NCI-H2029 treated with DMSO at 0.1 percent for 48 hours (cell line): ENCODE results near the gene CDH13.

Experiments used
- DNase-seq: peaks from one replicate; lab custom pipeline; 2025; lab: John Stamatoyannopoulos, UW

Gene CDH13

DNA sequence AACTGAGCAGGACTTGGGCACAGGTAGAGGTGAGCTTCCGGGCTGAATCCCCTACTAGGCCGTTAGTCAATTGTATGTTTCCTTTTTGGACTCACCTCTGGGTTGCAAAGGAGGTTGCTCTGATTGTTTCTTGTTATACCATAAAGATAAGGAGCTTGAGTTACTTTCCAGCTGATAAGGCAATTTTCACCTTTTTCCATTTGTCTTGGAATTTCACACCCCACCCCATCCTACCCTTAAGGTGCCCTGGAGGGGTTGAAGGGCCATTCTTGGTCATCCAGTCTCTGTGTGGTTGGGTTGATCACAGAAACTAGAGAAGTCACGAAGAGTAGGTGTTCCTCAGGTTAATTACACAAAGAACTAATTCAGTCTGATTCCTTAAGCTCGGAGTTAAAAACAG is 162.2 kb downstream of the CDH13 start:
- no peak for DNase-seq

- no peak for DNase-seq
These were observed 165.9 kb downstream of the CDH13 start for GRCh38 chr16:82792693-82793092.

DNA sequence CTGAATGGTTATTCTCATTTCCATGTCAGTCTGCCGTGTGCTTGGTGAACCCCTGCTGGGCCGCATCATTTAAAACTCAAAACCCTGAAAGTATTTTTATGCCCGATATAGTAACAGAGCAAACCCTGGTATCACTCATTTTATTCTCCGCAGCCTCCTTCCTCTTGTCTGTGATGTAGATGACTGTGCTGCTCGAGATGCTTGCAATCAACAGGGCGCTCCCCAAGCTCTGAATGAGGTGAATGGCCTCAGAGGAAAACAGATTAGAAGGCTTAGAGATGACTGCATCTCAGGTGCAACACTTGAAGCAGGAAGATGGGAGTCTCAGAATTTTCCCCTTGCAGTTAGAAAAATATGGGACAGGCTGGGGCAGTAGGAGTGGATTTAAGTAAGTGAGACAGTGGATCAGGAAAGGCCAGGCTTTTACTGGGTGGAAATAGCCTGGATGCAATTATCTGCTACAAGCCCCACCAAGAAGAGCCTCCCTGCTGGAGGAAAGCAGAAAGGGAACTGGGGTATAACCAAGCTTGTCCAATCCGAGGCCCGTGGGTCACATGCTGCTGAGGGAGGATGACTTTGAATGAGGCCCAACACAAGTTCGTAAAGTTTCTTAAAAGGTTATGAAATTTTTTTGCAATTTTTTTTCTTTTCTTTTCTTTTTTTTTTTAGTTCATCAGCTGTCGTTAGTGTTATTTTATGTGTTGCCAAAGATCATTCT is 166.9 kb downstream of the CDH13 start:
- DNase-seq: no peak

GRCh38 chr16:82796047-82796446 is 169.3 kb downstream of the CDH13 start:
- no peak for DNase-seq

DNA sequence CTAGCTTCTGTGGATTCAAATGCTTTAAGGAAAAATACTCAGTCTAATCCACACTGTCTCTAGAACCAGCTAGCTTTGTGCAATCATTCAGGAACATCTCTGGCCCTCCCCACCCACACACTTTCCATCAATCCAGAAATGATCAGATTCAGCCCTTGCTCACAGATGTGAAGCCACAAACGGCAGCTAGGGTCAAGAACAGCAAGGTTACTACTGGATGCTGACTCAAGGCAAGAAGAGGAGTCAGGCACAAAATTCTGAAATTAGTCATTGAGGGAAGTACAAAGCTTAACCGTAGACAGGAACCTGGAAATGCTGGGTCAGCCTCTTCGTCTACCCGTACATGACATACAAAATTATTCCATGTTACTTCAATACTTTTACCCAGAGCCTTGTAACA is 174.6 kb downstream of the CDH13 start:
- no peak for DNase-seq

GRCh38 chr16:82805866-82806265 is 179.1 kb downstream of the CDH13 start:
- DNase-seq: no peak

- no peak for DNase-seq
These were observed 180.5 kb downstream of the CDH13 start for GRCh38 chr16:82807311-82807710.

GRCh38 chr16:82808036-82808435 is 181.3 kb downstream of the CDH13 start:
- DNase-seq: no peak

- DNase-seq: no peak
These were observed 183.3 kb downstream of the CDH13 start for GRCh38 chr16:82810077-82810476.

GRCh38 chr16:82814059-82814458 is 187.3 kb downstream of the CDH13 start:
- DNase-seq: no peak

- DNase-seq: no peak
These were observed 192.5 kb downstream of the CDH13 start for GRCh38 chr16:82819286-82819685.

DNA sequence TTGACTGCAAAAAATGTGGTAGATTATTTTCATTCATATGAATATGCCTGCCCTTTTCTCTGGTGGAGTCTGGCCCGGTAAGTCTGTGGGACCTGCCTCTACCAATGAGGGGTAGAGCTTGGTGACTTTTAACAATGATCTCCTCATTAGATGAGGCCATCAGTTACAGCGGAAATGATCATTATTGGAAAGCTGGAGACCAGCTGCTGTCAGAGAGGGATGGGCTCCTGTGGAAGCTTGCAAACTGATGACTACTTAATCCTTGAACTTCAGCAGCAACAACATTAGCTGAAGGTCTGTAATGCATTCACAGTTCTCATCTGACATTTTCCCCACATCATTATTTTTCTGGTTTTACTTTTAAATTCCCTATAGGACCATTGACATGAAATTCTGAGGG is 194.1 kb downstream of the CDH13 start:
- no peak for DNase-seq

GRCh38 chr16:82824408-82824807 is 197.6 kb downstream of the CDH13 start:
- DNase-seq: no peak

DNA sequence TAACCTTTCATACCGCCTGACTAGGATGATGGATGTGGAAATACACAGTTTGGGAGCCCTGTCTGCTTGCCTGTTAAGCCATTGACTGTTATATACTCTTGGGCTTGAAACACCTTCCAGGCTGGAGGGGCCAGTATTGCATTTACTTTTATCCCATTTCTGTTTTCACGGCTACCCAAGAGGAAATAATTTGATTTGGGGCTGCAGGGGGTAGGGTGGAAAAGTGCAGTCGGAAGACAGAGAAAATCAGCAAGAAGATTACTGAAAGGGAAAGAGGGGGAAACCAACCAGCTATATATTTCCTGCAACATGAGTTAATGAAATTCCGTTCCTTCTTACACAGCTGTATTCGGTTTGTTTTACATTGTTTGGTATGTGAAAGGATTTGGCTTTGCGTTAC is 202.5 kb downstream of the CDH13 start:
- no peak for DNase-seq

- no peak for DNase-seq
These were observed 204.2 kb downstream of the CDH13 start for GRCh38 chr16:82830944-82831343.

DNA sequence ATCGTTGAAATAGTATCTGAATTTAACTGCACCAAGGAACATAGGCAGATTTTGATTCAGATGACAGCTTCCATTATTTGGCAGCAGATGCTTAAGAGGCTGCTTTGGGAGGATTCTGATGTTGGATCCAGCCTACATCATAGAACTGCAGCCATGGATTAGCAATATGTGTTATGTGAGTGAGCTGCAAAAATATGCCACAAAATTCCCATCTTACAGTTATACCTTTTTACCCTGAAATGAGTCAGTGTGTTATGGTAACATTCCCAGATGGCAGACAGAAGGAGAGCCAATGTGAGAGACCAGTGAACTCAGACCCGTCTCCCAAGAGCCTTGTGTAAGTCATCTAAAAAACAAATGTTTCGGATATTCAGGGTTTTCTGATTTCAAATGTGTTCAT is 206.1 kb downstream of the CDH13 start:
- no peak for DNase-seq

DNA sequence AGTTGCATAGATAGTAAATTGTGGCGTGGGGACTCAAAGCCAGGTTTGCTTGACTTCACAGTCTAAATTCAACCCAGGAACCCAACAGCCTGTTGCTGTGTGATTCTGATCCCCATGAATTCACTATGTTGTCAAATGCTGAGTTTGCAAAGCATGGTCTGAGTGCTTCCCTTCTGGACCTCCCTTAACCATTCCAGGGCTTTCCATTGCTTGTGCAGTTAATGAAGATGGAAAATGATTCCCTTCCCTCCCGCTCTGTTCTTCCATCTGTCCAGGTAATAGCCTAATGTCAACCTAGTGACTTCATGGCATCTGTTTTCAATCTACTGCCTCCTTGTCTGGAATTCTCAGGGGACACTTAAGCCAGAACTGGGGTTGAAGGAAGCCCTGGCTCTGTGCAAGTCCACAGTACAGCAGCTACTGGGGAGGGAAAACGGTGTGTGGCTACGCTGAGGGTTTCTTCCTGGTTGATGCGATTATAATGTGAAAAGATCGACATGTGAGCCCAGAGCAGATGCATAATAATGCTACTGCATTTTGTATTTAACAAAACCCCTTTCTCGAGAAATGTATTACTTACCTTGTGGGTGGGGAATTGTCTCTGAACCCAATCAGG is 206.7 kb downstream of the CDH13 start:
- no peak for DNase-seq

DNA sequence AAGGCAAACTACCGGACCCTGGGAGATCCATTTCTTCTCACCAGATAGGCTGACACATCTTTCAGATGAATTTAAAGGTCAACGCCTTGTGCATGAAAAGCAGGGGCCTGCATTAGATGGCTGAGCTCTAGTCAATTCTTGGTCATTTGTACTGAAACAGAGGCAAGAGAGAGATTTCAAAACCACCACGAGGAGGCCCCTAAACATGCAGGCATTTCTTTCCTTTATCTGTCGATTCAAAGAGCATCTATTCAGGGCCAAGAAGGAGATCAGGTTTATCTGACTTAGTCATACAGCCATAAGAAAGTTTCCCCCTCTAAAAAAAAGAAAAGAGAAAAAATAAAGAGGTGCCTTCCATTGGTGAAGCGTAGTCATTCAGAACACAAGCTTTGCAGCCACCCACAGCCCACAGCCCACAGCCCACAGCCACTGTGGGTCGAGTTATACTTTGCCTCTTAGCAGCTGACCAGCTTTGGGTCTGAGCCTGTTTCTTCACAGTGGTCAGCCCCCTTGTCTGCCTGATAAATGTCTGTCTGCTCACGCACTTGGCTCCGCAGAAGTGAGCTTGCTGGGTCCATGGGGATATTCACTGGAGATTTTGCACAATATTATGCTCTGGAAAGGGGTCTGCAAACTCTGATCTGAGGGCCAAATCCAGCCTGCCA is 207.5 kb downstream of the CDH13 start:
- no peak for DNase-seq

GRCh38 chr16:82835487-82836155 is 208.9 kb downstream of the CDH13 start:
- no peak for DNase-seq

GRCh38 chr16:82841108-82841507 is 214.3 kb downstream of the CDH13 start:
- no peak for DNase-seq

GRCh38 chr16:82843606-82844271 is 217.0 kb downstream of the CDH13 start:
- DNase-seq: no peak

GRCh38 chr16:82845116-82845515 is 218.3 kb downstream of the CDH13 start:
- no peak for DNase-seq
